Head of caudate nucleus (tissue), 42 donors: ENCODE measurements around the gene TAF3.

ENCODE experiments used
- DNase-seq, 42 donors: peaks; one replicate each; pipeline versions ENCODE4 v3.0.0 to v3.0.0-alpha.2; 2020 to 2021; ENCODE audit warnings: mixed read lengths in 7 of 42
- intact Hi-C: fragments of 100-400 bp; cut with DNase I; formaldehyde crosslinking; loops from one replicate; pipeline ENCODE4 v1.15.0; 2022

Gene TAF3

GRCh38 chr10:8060010-8060703 lies 241.9 kb downstream of the TAF3 start:
- no peak for DNase-seq
- intact Hi-C loops, result no loop called here

- no peak for DNase-seq
- intact Hi-C loops, result no loop called here
These were observed 242.4 kb downstream of the TAF3 start for GRCh38 chr10:8060704-8061121.

GRCh38 chr10:8061274-8062211 lies 243.2 kb downstream of the TAF3 start:
- intact Hi-C loops, result no loop called here
- DNase-seq, result no peak

GRCh38 chr10:8063128-8063908 lies 245.0 kb downstream of the TAF3 start:
- no peak for DNase-seq
- intact Hi-C loops, result no loop called here

GRCh38 chr10:8063935-8064334 lies 245.6 kb downstream of the TAF3 start:
- intact Hi-C loops, result no loop called here
- DNase-seq, result no peak

- intact Hi-C loops, result no loop called here
- no peak for DNase-seq
These were observed 246.1 kb downstream of the TAF3 start for GRCh38 chr10:8064436-8064835.

GRCh38 chr10:8065651-8066050 lies 247.3 kb downstream of the TAF3 start:
- intact Hi-C loops, result no loop called here
- no peak for DNase-seq

GRCh38 chr10:8066124-8066523 lies 247.8 kb downstream of the TAF3 start:
- intact Hi-C loops, result no loop called here
- no peak for DNase-seq
